Mucosa of descending colon (tissue), 3 donors: ENCODE data around the gene FAM221B. TPM values are rescaled to one million over a fixed set of nuclear protein-coding genes. Genes with fewer than 3 reads are reported as not detected.

Experiments
- ATAC-seq: fragments of 200-7000 bp; cut with Tn5 transposase; one replicate; pipeline ENCODE4 v1.9.1; 2020; ENCODE audit warnings: mild to moderate bottlenecking, moderate library complexity
- DNase-seq, 3 donors: peaks; one replicate each; pipeline ENCODE4 v3.0.0-alpha.2; 2020
- H3K36me3 ChIP-seq: fragments of 200-600 bp; one replicate; pipeline ENCODE4 v1.8.0; 2021; ENCODE audit warnings: low read depth, mild to moderate bottlenecking
- H3K4me1 ChIP-seq: fragments of 200-600 bp; one replicate; pipeline ENCODE4 v1.8.0; 2021; ENCODE audit warnings: low read depth, mild to moderate bottlenecking
- H3K4me3 ChIP-seq: fragments of 200-600 bp; one replicate; pipeline ENCODE4 v1.8.0; 2021; ENCODE audit warnings: mild to moderate bottlenecking
- H3K9me3 ChIP-seq: fragments of 200-600 bp; one replicate; pipeline ENCODE4 v1.8.0; 2021; ENCODE audit warnings: mild to moderate bottlenecking
- CTCF ChIP-seq: fragments of 200-600 bp; IDR thresholded peaks from one replicate; pipeline ENCODE4 v1.8.0; 2022; ENCODE audit warnings: antibody characterized with exemption, mild to moderate bottlenecking
- intact Hi-C, 2 donors: fragments of 100-400 bp; cut with DNase I in 1 of 2; cut with micrococcal nuclease in 1 of 2; formaldehyde crosslinking; loops; one replicate each; pipeline versions ENCODE4 v1.11.0 to v1.11.1; 2022; cut with DNase I, micrococcal nuclease
- total RNA-seq, 3 donors: library from RNA; stranded (reverse); fragmentation: NEBNext Ultra II Directional in 2 of 3; extraction: Animal tissue kit (Norgen Biotek cat#: 25700) in 2 of 3; gene quantifications; one replicate each; pipeline versions ENCODE4 v1.2.1 to v1.2.4, GENCODE V29; 2021 to 2023
- donor health status: DM: no; HTN: no; CAD: no; lungs with moderate emphysema.
- donor health status: DM: no; HTN: no; CAD: no.
- donor health status: DM: no; HTN: yes; CAD: no.

The FAM221B gene
- total RNA-seq, 3 donors from 2014 or later = 0.41 to 0.43 TPM; not detected in 1

GRCh38 chr9:35845824-35846771 is 17.6 kb upstream of the FAM221B start:
- H3K9me3 ChIP-seq = no peaks in the 10 kb centered on the region
- H3K4me1 ChIP-seq = peaks cover 13% of the 10 kb centered on the region
- TF ChIP-seq CTCF = no peak
- ATAC-seq (no peak), DNase-seq (no peak)
- no peaks in the 10 kb centered on the region for H3K36me3 ChIP-seq
- no peak overlapping the region for H3K4me3 ChIP-seq
- intact Hi-C loops = no loop called here

- Histone ChIP-seq H3K4me3 (no peak overlapping the region), H3K9me3 (no peaks in the 10 kb centered on the region), H3K4me1 (peaks cover 13% of the 10 kb centered on the region), H3K36me3 (no peaks in the 10 kb centered on the region)
- intact Hi-C loops = no loop called here
- ATAC-seq = peak; percentile 89
- DNase-seq = peak in 1 of 3 donors; percentile 81
- no peak for TF ChIP-seq CTCF
These were observed 16.2 kb upstream of the FAM221B start for GRCh38 chr9:35844628-35845270.

- no peak for TF ChIP-seq CTCF
These were observed 14.3 kb upstream of the FAM221B start for GRCh38 chr9:35842795-35843194.

GRCh38 chr9:35842020-35842745 is 13.7 kb upstream of the FAM221B start:
- peaks cover 13% of the 10 kb centered on the region for H3K4me1 ChIP-seq
- H3K9me3 ChIP-seq = no peaks in the 10 kb centered on the region
- TF ChIP-seq CTCF = no peak
- intact Hi-C loops = no loop called here
- DNase-seq (no peak), ATAC-seq (no peak)
- no peak overlapping the region for H3K4me3 ChIP-seq
- no peaks in the 10 kb centered on the region for H3K36me3 ChIP-seq

More at GRCh38 chr9:35842795-35843194, 14.3 kb upstream of the FAM221B start:
- ATAC-seq = peak; percentile 54
- intact Hi-C loops = no loop called here
- H3K4me1 ChIP-seq = peaks cover 13% of the 10 kb centered on the region
- H3K36me3 ChIP-seq = no peaks in the 10 kb centered on the region
- no peak for DNase-seq
- no peaks in the 10 kb centered on the region for H3K9me3 ChIP-seq
- no peak overlapping the region for H3K4me3 ChIP-seq

- ATAC-seq = no peak
- H3K36me3 ChIP-seq = no peaks in the 10 kb centered on the region
- H3K4me3 ChIP-seq = no peak overlapping the region
- TF ChIP-seq CTCF = no peak
- peaks cover 13% of the 10 kb centered on the region for H3K4me1 ChIP-seq
- no peaks in the 10 kb centered on the region for H3K9me3 ChIP-seq
- DNase-seq = no peak
- intact Hi-C loops = no loop called here
These were observed 13.0 kb upstream of the FAM221B start for GRCh38 chr9:35841645-35841900.
